HL-60 (cell line): ENCODE results near the gene RARS2.
A peak's percentile ranks its signal among the peaks of the same experiment; 100 is the strongest.

ENCODE experiments used
- DNase-seq, 2 experiments: peaks; one replicate each; pipeline ENCODE4 v3.0.0-alpha.2; 2010 to 2020; ENCODE audit warnings: low read depth in 1 of 2, low spot score in 1 of 2
- H3K27ac ChIP-seq: fragments of 250-450 bp; sonication (Bioruptor Pico); replicated peaks from 2 replicates; pipeline ENCODE4 v1.5.1; 2020; ENCODE audit warnings: mild to moderate bottlenecking, moderate library complexity
- H3K27me3 ChIP-seq: fragments of 250-450 bp; sonication (Bioruptor Pico); 2 replicates; pipeline ENCODE4 v1.5.1; 2021; ENCODE audit warnings: mild to moderate bottlenecking, moderate library complexity; ENCODE audit not compliant: insufficient read depth, poor library complexity, severe bottlenecking
- H3K4me3 ChIP-seq: replicated peaks from 2 replicates; pipeline ENCODE4 v1.5.1; 2011; ENCODE audit warnings: mild to moderate bottlenecking, control low read depth, low read length; ENCODE audit not compliant: insufficient read depth
- GABPA ChIP-seq: IDR thresholded peaks from 2 replicates; pipeline ENCODE4 v1.6.1; 2012; ENCODE audit warnings: low read depth
- POLR2AphosphoS5 ChIP-seq: IDR thresholded peaks from 2 replicates; pipeline ENCODE4 v1.6.1; 2012; ENCODE audit warnings: low read depth
- SPI1 ChIP-seq: IDR thresholded peaks from 2 replicates; pipeline ENCODE4 v1.6.1; 2012; ENCODE audit warnings: low read depth, mild to moderate bottlenecking, borderline replicate concordance
- long read RNA-seq: library from polyadenylated mRNA; unstranded; transcript quantifications from one replicate; pipeline ENCODE4 v2.0.0, GENCODE V29; 2020
- TF ChIP-seq, protein P1 (sequence below): IDR thresholded peaks from one replicate; pipeline ENCODE4 v1.5.1; 2011; ENCODE audit warnings: low read length, control low read depth, inconsistent platforms; ENCODE audit not compliant: insufficient read depth
- TF ChIP-seq, protein P2 (sequence below): IDR thresholded peaks from 2 replicates; pipeline ENCODE4 v1.6.1; 2012; ENCODE audit warnings: low read depth; ENCODE audit not compliant: insufficient replicate concordance

Gene RARS2, protein sequence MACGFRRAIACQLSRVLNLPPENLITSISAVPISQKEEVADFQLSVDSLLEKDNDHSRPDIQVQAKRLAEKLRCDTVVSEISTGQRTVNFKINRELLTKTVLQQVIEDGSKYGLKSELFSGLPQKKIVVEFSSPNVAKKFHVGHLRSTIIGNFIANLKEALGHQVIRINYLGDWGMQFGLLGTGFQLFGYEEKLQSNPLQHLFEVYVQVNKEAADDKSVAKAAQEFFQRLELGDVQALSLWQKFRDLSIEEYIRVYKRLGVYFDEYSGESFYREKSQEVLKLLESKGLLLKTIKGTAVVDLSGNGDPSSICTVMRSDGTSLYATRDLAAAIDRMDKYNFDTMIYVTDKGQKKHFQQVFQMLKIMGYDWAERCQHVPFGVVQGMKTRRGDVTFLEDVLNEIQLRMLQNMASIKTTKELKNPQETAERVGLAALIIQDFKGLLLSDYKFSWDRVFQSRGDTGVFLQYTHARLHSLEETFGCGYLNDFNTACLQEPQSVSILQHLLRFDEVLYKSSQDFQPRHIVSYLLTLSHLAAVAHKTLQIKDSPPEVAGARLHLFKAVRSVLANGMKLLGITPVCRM
- long read RNA-seq, transcript RARS2-201 (20 exons, 1,818 nt): major isoform, 66 of 183 reads
- long read RNA-seq, partial matches to known transcripts: 15 of 183 reads
- long read RNA-seq, other reads (novel, unspliced or antisense): 102 of 183 reads

DNA sequence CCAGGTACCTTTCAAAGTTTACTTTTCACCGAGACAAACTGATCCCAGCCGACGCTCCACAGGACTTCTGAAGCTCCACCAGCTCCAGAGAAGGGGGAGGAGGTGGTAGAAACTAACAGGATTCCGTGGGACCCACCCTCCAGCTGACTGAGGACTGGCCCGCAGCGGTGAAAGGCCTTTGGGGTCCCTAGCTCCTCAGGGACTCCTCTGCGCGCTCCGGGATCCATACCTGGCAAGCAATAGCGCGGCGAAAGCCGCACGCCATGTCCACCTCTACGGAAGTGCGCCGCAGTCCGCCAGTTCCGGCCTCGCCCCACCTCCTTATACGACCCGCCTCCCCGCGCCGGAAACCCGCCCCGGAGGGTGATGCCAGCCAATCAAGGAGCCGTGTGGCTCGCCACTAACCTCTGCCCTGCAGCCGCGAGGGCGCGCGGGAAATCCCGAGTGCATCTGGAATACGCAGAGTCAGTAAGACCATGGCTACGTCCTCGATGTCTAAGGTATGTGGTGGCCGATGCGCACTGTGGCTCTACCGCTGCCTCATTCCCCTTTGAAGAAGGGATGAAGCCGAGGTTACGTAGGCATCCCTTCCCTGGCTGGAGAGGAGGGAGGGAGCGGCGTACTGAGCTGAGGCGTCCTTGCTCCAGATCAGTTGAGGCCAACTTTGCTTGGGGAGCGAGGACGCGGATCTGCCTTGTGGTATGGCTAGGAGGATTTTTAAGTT is at the start of gene RARS2, which contains the start of gene ORC3:
TSS of gene RARS2 (minus strand) at position 295 of the 724 bp plus-strand sequence. CDS start at position 265, 30 bp downstream.
TSS of gene ORC3 (plus strand) at position 443 of the 724 bp plus-strand sequence. CDS start at position 477, 34 bp downstream.
- peak within 1 kb of the TSS; percentile 61 for H3K4me3 ChIP-seq
- peak; percentile 86 to 97 for DNase-seq
- peak; percentile 90 for TF ChIP-seq POLR2AphosphoS5
- TF ChIP-seq, protein P1, sequence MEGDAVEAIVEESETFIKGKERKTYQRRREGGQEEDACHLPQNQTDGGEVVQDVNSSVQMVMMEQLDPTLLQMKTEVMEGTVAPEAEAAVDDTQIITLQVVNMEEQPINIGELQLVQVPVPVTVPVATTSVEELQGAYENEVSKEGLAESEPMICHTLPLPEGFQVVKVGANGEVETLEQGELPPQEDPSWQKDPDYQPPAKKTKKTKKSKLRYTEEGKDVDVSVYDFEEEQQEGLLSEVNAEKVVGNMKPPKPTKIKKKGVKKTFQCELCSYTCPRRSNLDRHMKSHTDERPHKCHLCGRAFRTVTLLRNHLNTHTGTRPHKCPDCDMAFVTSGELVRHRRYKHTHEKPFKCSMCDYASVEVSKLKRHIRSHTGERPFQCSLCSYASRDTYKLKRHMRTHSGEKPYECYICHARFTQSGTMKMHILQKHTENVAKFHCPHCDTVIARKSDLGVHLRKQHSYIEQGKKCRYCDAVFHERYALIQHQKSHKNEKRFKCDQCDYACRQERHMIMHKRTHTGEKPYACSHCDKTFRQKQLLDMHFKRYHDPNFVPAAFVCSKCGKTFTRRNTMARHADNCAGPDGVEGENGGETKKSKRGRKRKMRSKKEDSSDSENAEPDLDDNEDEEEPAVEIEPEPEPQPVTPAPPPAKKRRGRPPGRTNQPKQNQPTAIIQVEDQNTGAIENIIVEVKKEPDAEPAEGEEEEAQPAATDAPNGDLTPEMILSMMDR: no peak
- TF ChIP-seq SPI1: peak; percentile 55; the same call in 1 of the 2 replicates
- peak; percentile 90 for TF ChIP-seq GABPA
- peak within 1 kb of the TSS; percentile 75 for H3K27ac ChIP-seq
- H3K27me3 ChIP-seq: no peaks in the 10 kb centered on the region

DNA sequence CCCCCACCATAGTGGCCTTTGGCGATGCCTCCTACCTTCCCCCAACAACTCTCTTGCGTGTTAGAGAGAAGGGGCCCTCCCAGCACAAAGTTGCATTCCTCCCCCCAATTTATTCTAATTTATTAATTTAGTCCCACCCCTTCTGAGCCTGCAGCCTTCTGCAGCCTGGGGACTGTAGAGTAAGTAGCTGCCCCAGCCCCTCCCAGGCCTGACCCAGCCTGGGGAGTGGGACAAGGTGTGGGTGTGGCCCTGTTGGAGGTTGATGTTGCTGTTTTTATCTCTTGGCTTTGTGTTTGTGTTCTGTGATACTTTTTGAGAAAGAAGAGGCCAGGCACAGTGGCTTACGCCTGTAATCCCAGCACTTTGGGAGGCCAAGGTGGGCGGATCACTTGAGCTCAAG is 49.6 kb upstream of the RARS2 start:
- H3K27me3 ChIP-seq: no peaks in the 10 kb centered on the region
- no peak overlapping the region for H3K4me3 ChIP-seq
- no peak for DNase-seq
- H3K27ac ChIP-seq: no peak overlapping the region
- TF ChIP-seq GABPA (no peak), SPI1 (no peak)

GRCh38 chr6:87637106-87637505 is 47.3 kb upstream of the RARS2 start:
- Histone ChIP-seq H3K27me3 (no peaks in the 10 kb centered on the region), H3K4me3 (no peak overlapping the region), H3K27ac (no peak overlapping the region)
- no peak for DNase-seq
- TF ChIP-seq, protein P2, sequence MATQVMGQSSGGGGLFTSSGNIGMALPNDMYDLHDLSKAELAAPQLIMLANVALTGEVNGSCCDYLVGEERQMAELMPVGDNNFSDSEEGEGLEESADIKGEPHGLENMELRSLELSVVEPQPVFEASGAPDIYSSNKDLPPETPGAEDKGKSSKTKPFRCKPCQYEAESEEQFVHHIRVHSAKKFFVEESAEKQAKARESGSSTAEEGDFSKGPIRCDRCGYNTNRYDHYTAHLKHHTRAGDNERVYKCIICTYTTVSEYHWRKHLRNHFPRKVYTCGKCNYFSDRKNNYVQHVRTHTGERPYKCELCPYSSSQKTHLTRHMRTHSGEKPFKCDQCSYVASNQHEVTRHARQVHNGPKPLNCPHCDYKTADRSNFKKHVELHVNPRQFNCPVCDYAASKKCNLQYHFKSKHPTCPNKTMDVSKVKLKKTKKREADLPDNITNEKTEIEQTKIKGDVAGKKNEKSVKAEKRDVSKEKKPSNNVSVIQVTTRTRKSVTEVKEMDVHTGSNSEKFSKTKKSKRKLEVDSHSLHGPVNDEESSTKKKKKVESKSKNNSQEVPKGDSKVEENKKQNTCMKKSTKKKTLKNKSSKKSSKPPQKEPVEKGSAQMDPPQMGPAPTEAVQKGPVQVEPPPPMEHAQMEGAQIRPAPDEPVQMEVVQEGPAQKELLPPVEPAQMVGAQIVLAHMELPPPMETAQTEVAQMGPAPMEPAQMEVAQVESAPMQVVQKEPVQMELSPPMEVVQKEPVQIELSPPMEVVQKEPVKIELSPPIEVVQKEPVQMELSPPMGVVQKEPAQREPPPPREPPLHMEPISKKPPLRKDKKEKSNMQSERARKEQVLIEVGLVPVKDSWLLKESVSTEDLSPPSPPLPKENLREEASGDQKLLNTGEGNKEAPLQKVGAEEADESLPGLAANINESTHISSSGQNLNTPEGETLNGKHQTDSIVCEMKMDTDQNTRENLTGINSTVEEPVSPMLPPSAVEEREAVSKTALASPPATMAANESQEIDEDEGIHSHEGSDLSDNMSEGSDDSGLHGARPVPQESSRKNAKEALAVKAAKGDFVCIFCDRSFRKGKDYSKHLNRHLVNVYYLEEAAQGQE: no peak
- TF ChIP-seq POLR2AphosphoS5 (no peak), SPI1 (no peak), GABPA (no peak)
- TF ChIP-seq, protein P1: no peak

GRCh38 chr6:87636315-87636714 is 46.5 kb upstream of the RARS2 start:
- no peak overlapping the region for H3K27ac ChIP-seq
- TF ChIP-seq POLR2AphosphoS5 (no peak), GABPA (no peak), SPI1 (no peak)
- TF ChIP-seq, protein P2: no peak
- TF ChIP-seq, protein P1: no peak
- no peak for DNase-seq
- H3K27me3 ChIP-seq: no peaks in the 10 kb centered on the region
- no peak overlapping the region for H3K4me3 ChIP-seq
